Progenitor cell of endocrine pancreas (in vitro differentiated cells): Measurements from ENCODE around the gene NIPSNAP3A. TPM values are rescaled to one million over a fixed set of nuclear protein-coding genes. Genes with fewer than 3 reads are reported as not detected.

Experiments
- DNase-seq: peaks from one replicate; pipeline ENCODE4 v3.0.0; 2021; ENCODE audit warnings: low spot score; ENCODE audit not compliant: unreplicated experiment
- H3K27ac Mint-ChIP-seq: 2 replicates; pipeline ENCODE4 v1.8.0; 2021; ENCODE audit warnings: mild to moderate bottlenecking, moderate library complexity, mixed read lengths
- H3K27me3 Mint-ChIP-seq: 2 replicates; pipeline ENCODE4 v1.8.0; 2021; ENCODE audit warnings: mixed read lengths
- H3K36me3 Mint-ChIP-seq: 2 replicates; pipeline ENCODE4 v1.8.0; 2022; ENCODE audit warnings: mixed read lengths; ENCODE audit not compliant: insufficient read depth
- H3K4me1 Mint-ChIP-seq: 2 replicates; pipeline ENCODE4 v1.8.0; 2021; ENCODE audit warnings: low read depth, mixed read lengths
- H3K4me3 Mint-ChIP-seq: 2 replicates; pipeline ENCODE4 v1.8.0; 2021; ENCODE audit warnings: low read depth, mild to moderate bottlenecking, moderate library complexity, mixed read lengths
- H3K9me3 Mint-ChIP-seq: 2 replicates; pipeline ENCODE4 v1.8.0; 2021; ENCODE audit warnings: low read depth, mixed read lengths
- CTCF ChIP-seq: fragments of 200-600 bp; sonication (generic); IDR thresholded peaks from one replicate; pipeline ENCODE4 v1.5.0; 2021; ENCODE audit warnings: antibody characterized with exemption, mild to moderate bottlenecking; ENCODE audit not compliant: unreplicated experiment
- total RNA-seq: library from RNA; stranded (reverse); gene quantifications from 2 replicates; pipeline ENCODE4 v1.2.1, GENCODE V29; 2021

NIPSNAP3A gene
- total RNA-seq, 1 donor from 2014 or later: 26.4 TPM

GRCh38 chr9:104746798-104747197 lies 685 bp upstream of the NIPSNAP3A start:
- DNase-seq: no peak
- peak overlapping the region; percentile 93 for H3K4me3 Mint-ChIP-seq
- H3K27ac Mint-ChIP-seq: peak overlapping the region; percentile 98
- peaks cover 30% of the 10 kb centered on the region for H3K4me1 Mint-ChIP-seq
- no peaks in the 10 kb centered on the region for H3K9me3 Mint-ChIP-seq
- no peaks in the 10 kb centered on the region for H3K27me3 Mint-ChIP-seq
- no peaks in the 10 kb centered on the region for H3K36me3 Mint-ChIP-seq
- no peak for TF ChIP-seq CTCF

GRCh38 chr9:104747245-104747564 lies 278 bp upstream of the NIPSNAP3A start:
- Mint-ChIP-seq H3K4me3 (peak overlapping the region; percentile 93), H3K36me3 (no peaks in the 10 kb centered on the region), H3K27me3 (no peaks in the 10 kb centered on the region), H3K27ac (peak overlapping the region; percentile 98), H3K9me3 (no peaks in the 10 kb centered on the region), H3K4me1 (peaks cover 30% of the 10 kb centered on the region)
- no peak for DNase-seq
- no peak for TF ChIP-seq CTCF

- Mint-ChIP-seq H3K4me3 (peak overlapping the region; percentile 93), H3K27ac (peak overlapping the region; percentile 98), H3K9me3 (no peaks in the 10 kb centered on the region), H3K27me3 (no peaks in the 10 kb centered on the region), H3K4me1 (peaks cover 23% of the 10 kb centered on the region), H3K36me3 (no peaks in the 10 kb centered on the region)
- no peak for DNase-seq
- TF ChIP-seq CTCF: no peak
Measured at GRCh38 chr9:104748359-104749031, 1.0 kb downstream of the NIPSNAP3A start.

- no peak for DNase-seq
- Mint-ChIP-seq H3K4me1 (peaks cover 23% of the 10 kb centered on the region), H3K27ac (no peak overlapping the region), H3K4me3 (no peak overlapping the region), H3K9me3 (no peaks in the 10 kb centered on the region), H3K36me3 (peaks cover 1% of the 10 kb centered on the region), H3K27me3 (no peaks in the 10 kb centered on the region)
- no peak for TF ChIP-seq CTCF
Measured at GRCh38 chr9:104750185-104750767, 2.8 kb downstream of the NIPSNAP3A start.

GRCh38 chr9:104758974-104759373 lies 11.5 kb downstream of the NIPSNAP3A start:
- Mint-ChIP-seq H3K9me3 (no peaks in the 10 kb centered on the region), H3K4me3 (no peak overlapping the region), H3K36me3 (peaks cover 10% of the 10 kb centered on the region), H3K27ac (no peak overlapping the region), H3K4me1 (no peaks in the 10 kb centered on the region), H3K27me3 (no peaks in the 10 kb centered on the region)
- DNase-seq: no peak
- no peak for TF ChIP-seq CTCF
